Measurements from ENCODE around the gene BMP8A. TPM values are rescaled to one million over a fixed set of nuclear protein-coding genes. Genes with fewer than 3 reads are reported as not detected.

Gene BMP8A
- total and polyA plus RNA-seq, 9 of the 15 experiments (the other 6 are each of a cell fraction or from before 2014, with no cell fraction given): 0.05 to 0.31 TPM; not detected in 7

DNA sequence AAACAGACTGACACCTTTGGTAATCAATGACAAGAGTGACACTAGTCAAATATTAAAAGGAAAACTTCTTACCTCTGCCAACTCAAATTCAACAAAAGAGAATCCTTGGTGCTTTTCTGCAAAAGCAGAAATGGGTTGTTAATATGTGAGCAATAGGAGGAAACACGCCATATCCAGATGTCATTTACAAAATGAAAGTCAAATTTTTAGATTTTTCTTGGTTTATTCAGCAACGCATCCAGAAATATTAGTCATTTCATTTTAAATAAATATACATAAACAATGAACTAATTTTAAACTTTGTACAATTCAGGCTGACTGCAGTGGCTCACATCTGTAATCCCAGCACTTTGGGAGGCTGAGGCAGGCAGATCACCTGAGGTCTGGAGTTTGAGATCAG is 62.8 kb downstream of the BMP8A start:
- intact Hi-C loops (cut with micrococcal nuclease) (no loop called here), in situ Hi-C loops (cut with MboI) (no loop called here)
- POLR2A ChIA-PET: interaction anchor here (0.9 to 2.7 kb wide), 4 partner anchors 9 to 22 kb away, joined by 3 to 15 read pairs (median 4); partner anchors contain the start of gene PABPC4
- Histone ChIP-seq H4K20me1 (replicated peaks; ENCODE audit: control insufficient read depth, insufficient read depth, low read length) (no peaks in the 10 kb centered on the region), H3K9me1 (ENCODE audit: control insufficient read depth, insufficient read depth, low read length) (no peaks in the 10 kb centered on the region), H3K27ac (ENCODE audit: extremely low read depth, low read depth, low read length) (no peak overlapping the region), H3K4me2 (ENCODE audit: insufficient read depth, low read length) (no peak overlapping the region), H3K79me2 (ENCODE audit: control insufficient read depth, insufficient read depth, low read length) (no peaks in the 10 kb centered on the region), H3K9me3 (replicated peaks; ENCODE audit: control insufficient read depth, insufficient read depth, low read depth, low read length) (no peaks in the 10 kb centered on the region), H3K4me3 (no peak overlapping the region), H3K27me3 (ENCODE audit: control insufficient read depth in 2 of 2, insufficient read depth in 2 of 2, low read length in 2 of 2) (no peaks in the 10 kb centered on the region), H3K36me3 (ENCODE audit: control insufficient read depth, insufficient read depth, low read length) (peaks cover 7% of the 10 kb centered on the region; the same call in 1 of the 3 replicates), H3K9ac (ENCODE audit: insufficient read depth in 1 of 2, low read depth in 2 of 2, low read length in 2 of 2) (no peak overlapping the region), H3K4me1 (replicated peaks in 1 of 2; ENCODE audit: control insufficient read depth in 2 of 2, insufficient read depth in 2 of 2, low read length in 2 of 2) (peaks cover 0 to 1% of the 10 kb centered on the region in 2 experiments; a peak in 1 of 5 replicates), H2AFZ (ENCODE audit: low read depth, low read length) (no peak overlapping the region)
- no TSS peak for BruUV-seq (replicated peaks)
- 86% methylated on average over 2 of the region's 2 CpGs for WGBS (ENCODE audit: insufficient coverage, low coverage, missing lambda C conversion rate)
- FAIRE-seq (no peak), ATAC-seq (no peak), DNase-seq (ENCODE audit: extremely low read depth in 1 of 4, low spot score in 3 of 4) (no peak)
- TF ChIP-seq CREM (IDR thresholded peaks at IDR 0.05; ENCODE audit: low read depth) (no peak), ZNF77 (CRISPR knock-in tag; IDR thresholded peaks at IDR 0.05) (no peak)
- TF ChIP-seq, protein P1, sequence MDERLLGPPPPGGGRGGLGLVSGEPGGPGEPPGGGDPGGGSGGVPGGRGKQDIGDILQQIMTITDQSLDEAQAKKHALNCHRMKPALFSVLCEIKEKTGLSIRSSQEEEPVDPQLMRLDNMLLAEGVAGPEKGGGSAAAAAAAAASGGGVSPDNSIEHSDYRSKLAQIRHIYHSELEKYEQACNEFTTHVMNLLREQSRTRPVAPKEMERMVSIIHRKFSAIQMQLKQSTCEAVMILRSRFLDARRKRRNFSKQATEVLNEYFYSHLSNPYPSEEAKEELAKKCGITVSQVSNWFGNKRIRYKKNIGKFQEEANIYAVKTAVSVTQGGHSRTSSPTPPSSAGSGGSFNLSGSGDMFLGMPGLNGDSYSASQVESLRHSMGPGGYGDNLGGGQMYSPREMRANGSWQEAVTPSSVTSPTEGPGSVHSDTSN (CRISPR knock-in tag; IDR thresholded peaks at IDR 0.05; ENCODE audit: low read depth): no peak
- TF ChIP-seq, protein P1 (tag; conservative IDR thresholded peaks at IDR 0.05; ENCODE audit: low read depth): no peak
- CTCF ChIA-PET (ENCODE audit: low intra/inter-chr PET ratio): no interaction called here

All from K562 (cell line).